ENCODE data around the gene IL17REL.

Gene IL17REL

GRCh38 chr22:50008151-50009040 lies 4.2 kb downstream of the IL17REL start:
- Histone ChIP-seq H3K4me3 (ENCODE audit: low read depth, low read length, poor library complexity, severe bottlenecking) (no peak overlapping the region), H3K9me2 (ENCODE audit: low read depth, low read length) (no peaks in the 10 kb centered on the region), H4K20me1 (ENCODE audit: insufficient read depth, low read length) (no peaks in the 10 kb centered on the region), H3K4me2 (ENCODE audit: low read length) (no peak overlapping the region), H3K36me3 (ENCODE audit: insufficient read depth, low read length) (no peaks in the 10 kb centered on the region), H3K27me3 (ENCODE audit: insufficient read depth, low read length) (no peaks in the 10 kb centered on the region), H3K4me1 (ENCODE audit: insufficient read depth, low read length, severe bottlenecking) (no peaks in the 10 kb centered on the region), H3K79me2 (ENCODE audit: insufficient read depth, low read length) (no peaks in the 10 kb centered on the region), H3K27ac (ENCODE audit: low read depth, low read length, poor library complexity, severe bottlenecking) (no peak overlapping the region), H3K9me3 (ENCODE audit: low read length) (no peaks in the 10 kb centered on the region), H3F3A (ENCODE audit: insufficient read depth, low read length) (no peaks in the 10 kb centered on the region), H2AFZ (ENCODE audit: low read length) (no peak overlapping the region), H3K9ac (ENCODE audit: low read length) (no peak overlapping the region)
- TF ChIP-seq CTCF (IDR thresholded peaks at IDR 0.05; ENCODE audit: low read length): no peak
- no peak for TF ChIP-seq EZH2 (IDR thresholded peaks at IDR 0.05; ENCODE audit: borderline replicate concordance, low read length)

GRCh38 chr22:50007057-50007511 lies 5.5 kb downstream of the IL17REL start:
- no peaks in the 10 kb centered on the region for H3K79me2 ChIP-seq (ENCODE audit: insufficient read depth, low read length)
- no peak overlapping the region for H3K9ac ChIP-seq (ENCODE audit: low read length)
- no peak overlapping the region for H3K4me2 ChIP-seq (ENCODE audit: low read length)
- no peaks in the 10 kb centered on the region for H4K20me1 ChIP-seq (ENCODE audit: insufficient read depth, low read length)
- H3K4me3 ChIP-seq (ENCODE audit: low read depth, low read length, poor library complexity, severe bottlenecking): no peak overlapping the region
- H3K9me3 ChIP-seq (ENCODE audit: low read length): no peaks in the 10 kb centered on the region
- no peaks in the 10 kb centered on the region for H3K9me2 ChIP-seq (ENCODE audit: low read depth, low read length)
- H3K27me3 ChIP-seq (ENCODE audit: insufficient read depth, low read length): no peaks in the 10 kb centered on the region
- H3K4me1 ChIP-seq (ENCODE audit: insufficient read depth, low read length, severe bottlenecking): no peaks in the 10 kb centered on the region
- no peaks in the 10 kb centered on the region for H3K36me3 ChIP-seq (ENCODE audit: insufficient read depth, low read length)
- H3K27ac ChIP-seq (ENCODE audit: low read depth, low read length, poor library complexity, severe bottlenecking): no peak overlapping the region
- H3F3A ChIP-seq (ENCODE audit: insufficient read depth, low read length): no peaks in the 10 kb centered on the region
- no peak for TF ChIP-seq EZH2 (IDR thresholded peaks at IDR 0.05; ENCODE audit: borderline replicate concordance, low read length)
- no peak for TF ChIP-seq CTCF (IDR thresholded peaks at IDR 0.05; ENCODE audit: low read length)
- no peak overlapping the region for H2AFZ ChIP-seq (ENCODE audit: low read length)

GRCh38 chr22:50004918-50005317 lies 7.6 kb downstream of the IL17REL start:
- no peak overlapping the region for H3K27ac ChIP-seq (ENCODE audit: low read depth, low read length, poor library complexity, severe bottlenecking)

More at GRCh38 chr22:50004918-50005317, 7.6 kb downstream of the IL17REL start:
- no peaks in the 10 kb centered on the region for H3K9me3 ChIP-seq (ENCODE audit: low read length)
- H3K4me3 ChIP-seq (ENCODE audit: low read depth, low read length, poor library complexity, severe bottlenecking): no peak overlapping the region
- no peaks in the 10 kb centered on the region for H3K36me3 ChIP-seq (ENCODE audit: insufficient read depth, low read length)
- no peak for TF ChIP-seq CTCF (IDR thresholded peaks at IDR 0.05; ENCODE audit: low read length)
- no peak for TF ChIP-seq EZH2 (IDR thresholded peaks at IDR 0.05; ENCODE audit: borderline replicate concordance, low read length)
- H3K79me2 ChIP-seq (ENCODE audit: insufficient read depth, low read length): no peaks in the 10 kb centered on the region
- H3F3A ChIP-seq (ENCODE audit: insufficient read depth, low read length): no peaks in the 10 kb centered on the region
- no peak overlapping the region for H3K9ac ChIP-seq (ENCODE audit: low read length)
- no peak overlapping the region for H3K4me2 ChIP-seq (ENCODE audit: low read length)
- no peak overlapping the region for H2AFZ ChIP-seq (ENCODE audit: low read length)
- no peaks in the 10 kb centered on the region for H3K4me1 ChIP-seq (ENCODE audit: insufficient read depth, low read length, severe bottlenecking)
- H3K27me3 ChIP-seq (ENCODE audit: insufficient read depth, low read length): no peaks in the 10 kb centered on the region
- no peaks in the 10 kb centered on the region for H3K9me2 ChIP-seq (ENCODE audit: low read depth, low read length)
- no peaks in the 10 kb centered on the region for H4K20me1 ChIP-seq (ENCODE audit: insufficient read depth, low read length)

Data from OCI-LY1 (cell line).